Measurements from ENCODE around the gene EHBP1L1.

Gene EHBP1L1

GRCh38 chr11:65532388-65533064 is 43.3 kb upstream of the EHBP1L1 start:
- peaks cover 85% of the 10 kb centered on the region for H3K36me3 ChIP-seq
- H3K4me1 ChIP-seq (ENCODE audit: control insufficient read depth in 1 of 2, insufficient read depth in 1 of 2, low read depth in 1 of 2, low read length in 1 of 2), result no peaks in the 10 kb centered on the region
- no peaks in the 10 kb centered on the region for H3K27me3 ChIP-seq

GRCh38 chr11:65535102-65535501 is 40.8 kb upstream of the EHBP1L1 start:
- no peak overlapping the region for H3K4me3 ChIP-seq (ENCODE audit: low read depth in 1 of 2, low read length in 1 of 2)
- peaks cover 7 to 8% of the 10 kb centered on the region in 2 experiments for H3K4me1 ChIP-seq (ENCODE audit: control insufficient read depth in 1 of 2, insufficient read depth in 1 of 2, low read depth in 1 of 2, low read length in 1 of 2)
- H3K9me3 ChIP-seq, result no peaks in the 10 kb centered on the region
- no peak overlapping the region for H3K27ac ChIP-seq
- H3K36me3 ChIP-seq, result peaks cover 82% of the 10 kb centered on the region
- H3K27me3 ChIP-seq, result no peaks in the 10 kb centered on the region
- no peak for TF ChIP-seq CTCF (IDR thresholded peaks at IDR 0.05)

More at GRCh38 chr11:65532388-65533064, 43.3 kb upstream of the EHBP1L1 start:
- Histone ChIP-seq H3K27ac (no peak overlapping the region), H3K4me3 (ENCODE audit: low read depth in 1 of 2, low read length in 1 of 2) (no peak overlapping the region), H3K9me3 (no peaks in the 10 kb centered on the region)
- no peak for TF ChIP-seq CTCF (IDR thresholded peaks at IDR 0.05)

GRCh38 chr11:65536412-65537295 is 39.2 kb upstream of the EHBP1L1 start:
- Histone ChIP-seq H3K27me3 (peaks cover 5% of the 10 kb centered on the region), H3K9me3 (no peaks in the 10 kb centered on the region), H3K4me1 (ENCODE audit: control insufficient read depth in 1 of 2, insufficient read depth in 1 of 2, low read depth in 1 of 2, low read length in 1 of 2) (peaks cover 18 to 22% of the 10 kb centered on the region in 2 experiments), H3K36me3 (peaks cover 66% of the 10 kb centered on the region), H3K4me3 (ENCODE audit: low read depth in 1 of 2, low read length in 1 of 2) (no peak overlapping the region), H3K27ac (no peak overlapping the region)
- no peak for TF ChIP-seq CTCF (IDR thresholded peaks at IDR 0.05)

- no peaks in the 10 kb centered on the region for H3K9me3 ChIP-seq
- no peak overlapping the region for H3K27ac ChIP-seq
- H3K36me3 ChIP-seq, result peaks cover 60% of the 10 kb centered on the region
- peaks cover 5% of the 10 kb centered on the region for H3K27me3 ChIP-seq
- no peak for TF ChIP-seq CTCF (IDR thresholded peaks at IDR 0.05)
- peaks cover 19 to 22% of the 10 kb centered on the region in 2 experiments for H3K4me1 ChIP-seq (ENCODE audit: control insufficient read depth in 1 of 2, insufficient read depth in 1 of 2, low read depth in 1 of 2, low read length in 1 of 2)
- no peak overlapping the region for H3K4me3 ChIP-seq (ENCODE audit: low read depth in 1 of 2, low read length in 1 of 2)
Measured at GRCh38 chr11:65537296-65537597, 38.6 kb upstream of the EHBP1L1 start.

GRCh38 chr11:65537620-65538231 is 38.1 kb upstream of the EHBP1L1 start:
- TF ChIP-seq CTCF (IDR thresholded peaks at IDR 0.05), result no peak
- Histone ChIP-seq H3K27me3 (peaks cover 5% of the 10 kb centered on the region), H3K27ac (no peak overlapping the region), H3K4me3 (ENCODE audit: low read depth in 1 of 2, low read length in 1 of 2) (no peak overlapping the region), H3K9me3 (no peaks in the 10 kb centered on the region), H3K4me1 (ENCODE audit: control insufficient read depth in 1 of 2, insufficient read depth in 1 of 2, low read depth in 1 of 2, low read length in 1 of 2) (peaks cover 19 to 22% of the 10 kb centered on the region in 2 experiments), H3K36me3 (peaks cover 55% of the 10 kb centered on the region)

Measured in neutrophil (primary cell).